GM12878 (cell line): ENCODE measurements around the gene MLKL. TPM values are rescaled to one million over a fixed set of nuclear protein-coding genes. Genes with fewer than 3 reads are reported as not detected.

Experiments
- ATAC-seq: fragments of 200-7000 bp; cut with Tn5 transposase; 3 replicates; pipeline ENCODE4 v1.9.1; 2020; ENCODE audit warnings: mild to moderate bottlenecking, moderate library complexity
- BruUV-seq: library from RNA; stranded (reverse); fragments of 400-500 nt; replicated peaks from 2 replicates; lab custom pipeline; 2021; lab: Mats Ljungman, UMichigan
- CTCF ChIA-PET: fragments of 300-600 bp; sonication (Branson Sonifier 250); formaldehyde crosslinking; extraction: SDS; loops from one replicate; lab custom pipeline; 2021; ENCODE audit warnings: inconsistent platforms; lab: Yijun Ruan, JAX
- POLR2A ChIA-PET: fragments of 350-600 bp; formaldehyde crosslinking; extraction: SDS; loops from one replicate; lab custom pipeline; 2021; ENCODE audit warnings: inconsistent platforms; lab: Charles Lee
- RAD21 ChIA-PET: fragments of 300-600 bp; sonication (Branson Sonifier 250); formaldehyde crosslinking; loops from one replicate; lab custom pipeline; 2023; ENCODE audit warnings: antibody characterized with exemption; ENCODE audit not compliant: unreplicated experiment; lab: Charles Lee
- SMC1A ChIA-PET: fragments of 300-600 bp; sonication (Branson Sonifier 250); formaldehyde crosslinking; loops from one replicate; lab custom pipeline; 2023; ENCODE audit not compliant: unreplicated experiment, uncharacterized antibody; lab: Charles Lee
- DNase-seq: peaks from one replicate; pipeline ENCODE4 v3.0.0-alpha.2; 2011; ENCODE audit warnings: low read depth, low spot score
- FAIRE-seq: peaks from 3 replicates; lab custom pipeline; 2011; peaks lifted over from hg19 to GRCh38; lab: Jason Lieb, UNC
- H2AFZ ChIP-seq: 2 replicates; pipeline ENCODE4 v1.6.0; 2011; ENCODE audit warnings: low read depth, low read length, control low read depth; ENCODE audit not compliant: control insufficient read depth
- H3K27ac ChIP-seq: 2 replicates; pipeline ENCODE4 v1.5.1; 2011; ENCODE audit warnings: control low read depth; ENCODE audit not compliant: control insufficient read depth, insufficient read depth
- H3K27me3 ChIP-seq, 2 experiments: replicated peaks in 1 of 2; 2 replicates each; pipeline versions ENCODE4 v1.6.0 to v1.6.1; 2011; ENCODE audit warnings: low read length in 1 of 2; ENCODE audit not compliant: control insufficient read depth in 2 of 2, insufficient read depth in 2 of 2
- H3K36me3 ChIP-seq, 2 experiments: 2 replicates each; pipeline ENCODE4 v1.5.1; 2011; ENCODE audit warnings: low read length in 1 of 2; ENCODE audit not compliant: control insufficient read depth in 2 of 2, insufficient read depth in 2 of 2
- H3K4me1 ChIP-seq: 2 replicates; pipeline ENCODE4 v1.6.1; 2011; ENCODE audit warnings: mild to moderate bottlenecking, low read length, moderate library complexity, mixed read lengths; ENCODE audit not compliant: control insufficient read depth, insufficient read depth
- H3K4me2 ChIP-seq: 2 replicates; pipeline ENCODE4 v1.6.0; 2011; ENCODE audit warnings: control low read depth; ENCODE audit not compliant: control insufficient read depth, insufficient read depth
- H3K4me3 ChIP-seq: fragments of 200-600 bp; sonication (generic); 2 replicates; pipeline ENCODE4 v1.5.1; 2016
- H3K79me2 ChIP-seq: 2 replicates; pipeline ENCODE4 v1.6.0; 2011; ENCODE audit warnings: low read length; ENCODE audit not compliant: control insufficient read depth, insufficient read depth
- H3K9ac ChIP-seq: 2 replicates; pipeline ENCODE4 v1.8.0; 2011; ENCODE audit warnings: low read length, control low read depth, mixed read lengths; ENCODE audit not compliant: control insufficient read depth, insufficient read depth
- H3K9me3 ChIP-seq: replicated peaks from 3 replicates; pipeline ENCODE4 v1.5.1; 2011; ENCODE audit warnings: mild to moderate bottlenecking, low read length; ENCODE audit not compliant: control insufficient read depth, insufficient read depth
- H4K20me1 ChIP-seq: 2 replicates; pipeline ENCODE4 v1.6.0; 2011; ENCODE audit not compliant: control insufficient read depth, insufficient read depth
- CREM ChIP-seq: IDR thresholded peaks from 2 replicates; pipeline ENCODE4 v1.6.1; 2014; ENCODE audit warnings: antibody characterized with exemption, low read depth
- FOXM1 ChIP-seq: IDR thresholded peaks from 2 replicates; pipeline ENCODE4 v1.6.1; 2012; ENCODE audit warnings: low read depth, mild to moderate bottlenecking, inconsistent platforms, low read length, moderate library complexity
- GABPA ChIP-seq: IDR thresholded peaks from 2 replicates; pipeline ENCODE4 v1.6.1; 2014; ENCODE audit warnings: antibody characterized with exemption, low read depth, mild to moderate bottlenecking, inconsistent platforms
- HDAC6 ChIP-seq: fragments of 200-600 bp; sonication (generic); IDR thresholded peaks from one replicate; pipeline ENCODE4 v1.8.0; 2017; ENCODE audit warnings: antibody characterized with exemption; ENCODE audit not compliant: unreplicated experiment
- NFXL1 ChIP-seq: fragments of 450-650 bp; IDR thresholded peaks from 2 replicates; pipeline ENCODE4 v1.6.1; 2017; ENCODE audit warnings: antibody characterized with exemption, mild to moderate bottlenecking, borderline replicate concordance
- NR2C1 ChIP-seq: fragments of 450-650 bp; IDR thresholded peaks from 2 replicates; pipeline ENCODE4 v1.6.1; 2017; ENCODE audit warnings: antibody characterized with exemption, mild to moderate bottlenecking, moderate library complexity
- PAX5 ChIP-seq: IDR thresholded peaks from 2 replicates; pipeline ENCODE4 v1.6.1; 2011; ENCODE audit warnings: low read depth, low read length, borderline replicate concordance
- POLR2AphosphoS5 ChIP-seq: IDR thresholded peaks from 2 replicates; pipeline ENCODE4 v1.6.1; 2011; ENCODE audit warnings: mild to moderate bottlenecking, low read length, inconsistent platforms
- RB1 ChIP-seq: fragments of 450-650 bp; formaldehyde crosslinking; IDR thresholded peaks from 2 replicates; pipeline ENCODE4 v1.6.1; 2017; ENCODE audit warnings: mild to moderate bottlenecking, borderline replicate concordance
- SIX5 ChIP-seq: IDR thresholded peaks from 2 replicates; pipeline ENCODE4 v1.6.1; 2011; ENCODE audit warnings: mild to moderate bottlenecking, low read depth, low read length, moderate library complexity; ENCODE audit not compliant: severe bottlenecking
- SMARCA5 ChIP-seq: fragments of 450-650 bp; IDR thresholded peaks from 2 replicates; pipeline ENCODE4 v1.6.1; 2017; ENCODE audit warnings: mild to moderate bottlenecking
- SREBF2 ChIP-seq: IDR thresholded peaks from 2 replicates; pipeline ENCODE4 v1.6.1; 2012; ENCODE audit warnings: mild to moderate bottlenecking, low read length
- SUZ12 ChIP-seq: fragments of 200-600 bp; sonication (generic); IDR thresholded peaks from one replicate; pipeline ENCODE4 v1.6.1; 2018; ENCODE audit warnings: antibody characterized with exemption, mild to moderate bottlenecking; ENCODE audit not compliant: unreplicated experiment
- WRNIP1 ChIP-seq: IDR thresholded peaks from 2 replicates; pipeline ENCODE4 v1.6.1; 2011; ENCODE audit warnings: low read depth, low read length, improper control_type of control experiment, borderline replicate concordance
- ZNF207 ChIP-seq: fragments of 450-650 bp; IDR thresholded peaks from 2 replicates; pipeline ENCODE4 v1.6.1; 2014; ENCODE audit warnings: antibody characterized with exemption, mild to moderate bottlenecking, borderline replicate concordance
- ZNF217 ChIP-seq: fragments of 450-650 bp; IDR thresholded peaks from 2 replicates; pipeline ENCODE4 v1.6.1; 2017; ENCODE audit warnings: antibody characterized with exemption, mild to moderate bottlenecking
- ZNF274 ChIP-seq: IDR thresholded peaks from one replicate; pipeline ENCODE4 v1.8.0; 2011; ENCODE audit not compliant: insufficient read length, insufficient read depth
- WGBS: methylation state at CpG from one replicate; pipeline ENCODE4 v1.1.6; 2016; ENCODE audit warnings: low lambda C conversion rate; ENCODE audit not compliant: insufficient replicate concordance, insufficient coverage; ENCODE audit errors: missing lambda C conversion rate; 5-methylcytosine and 5-hydroxymethylcytosine counted together
- in situ Hi-C: fragments of 300-500 bp; cut with MboI; formaldehyde crosslinking; loops from 9 replicates; pipeline ENCODE4 v1.14.3; 2018; ENCODE audit warnings: mixed read lengths
- intact Hi-C: fragments of 100-400 bp; cut with micrococcal nuclease; formaldehyde crosslinking; loops from one replicate; pipeline ENCODE4 v1.14.2; 2022; ENCODE audit not compliant: unreplicated experiment
- polyA plus RNA-seq, 11 experiments: library from polyadenylated mRNA; depleted of rRNA in 4 of 11; unstranded in 6 of 11; stranded (reverse) in 5 of 11; fragments of >200 nt; fragmentation: Nextera tagmentation in 4 of 11; fragmentation: Illumina TruSeq in 1 of 11; extraction: Ambion mirVana in 4 of 11; extraction: Trizol in 1 of 11; gene quantifications; 1 replicate in 1 of 11; 2 replicates in 10 of 11; pipeline versions ENCODE4 v1.2.1 to v1.2.3, GENCODE V29; 2011 to 2016; ENCODE audit warnings: inconsistent platforms in 2 of 11, missing spikeins in 2 of 11, low read depth in 1 of 11
- total RNA-seq, 4 experiments: library from RNA; depleted of rRNA in 3 of 4; stranded (reverse); fragments of >200 nt in 3 of 4; fragmentation: Illumina TruSeq in 1 of 4; extraction: Trizol in 1 of 4; gene quantifications; 2 replicates each; pipeline versions ENCODE4 v1.2.1 to v1.2.3, GENCODE V29; 2013 to 2021
- TF ChIP-seq, protein P1 (sequence below): IDR thresholded peaks from 2 replicates; pipeline ENCODE4 v1.6.1; 2012; ENCODE audit warnings: low read length, inconsistent platforms
- TF ChIP-seq, protein P2 (sequence below): IDR thresholded peaks from 2 replicates; pipeline ENCODE4 v1.6.1; 2011; ENCODE audit warnings: borderline replicate concordance, low read depth, mild to moderate bottlenecking, moderate library complexity, low read length; ENCODE audit not compliant: insufficient read depth, poor library complexity, severe bottlenecking
- TF ChIP-seq, protein P3 (sequence below): IDR thresholded peaks from 2 replicates; pipeline ENCODE4 v1.6.1; 2011; ENCODE audit warnings: low read depth, mild to moderate bottlenecking, low read length, moderate library complexity, borderline replicate concordance; ENCODE audit errors: extremely low read depth
- TF ChIP-seq, protein P4 (sequence below): IDR thresholded peaks from 2 replicates; pipeline ENCODE4 v1.6.1; 2012; ENCODE audit warnings: low read depth, low read length, improper control_type of control experiment

The MLKL gene
- total and polyA plus RNA-seq, 10 of the 15 experiments (the other 5 are each of a cell fraction or from before 2014, with no cell fraction given): 3.8 to 14.5 (median 11.2) TPM

DNA sequence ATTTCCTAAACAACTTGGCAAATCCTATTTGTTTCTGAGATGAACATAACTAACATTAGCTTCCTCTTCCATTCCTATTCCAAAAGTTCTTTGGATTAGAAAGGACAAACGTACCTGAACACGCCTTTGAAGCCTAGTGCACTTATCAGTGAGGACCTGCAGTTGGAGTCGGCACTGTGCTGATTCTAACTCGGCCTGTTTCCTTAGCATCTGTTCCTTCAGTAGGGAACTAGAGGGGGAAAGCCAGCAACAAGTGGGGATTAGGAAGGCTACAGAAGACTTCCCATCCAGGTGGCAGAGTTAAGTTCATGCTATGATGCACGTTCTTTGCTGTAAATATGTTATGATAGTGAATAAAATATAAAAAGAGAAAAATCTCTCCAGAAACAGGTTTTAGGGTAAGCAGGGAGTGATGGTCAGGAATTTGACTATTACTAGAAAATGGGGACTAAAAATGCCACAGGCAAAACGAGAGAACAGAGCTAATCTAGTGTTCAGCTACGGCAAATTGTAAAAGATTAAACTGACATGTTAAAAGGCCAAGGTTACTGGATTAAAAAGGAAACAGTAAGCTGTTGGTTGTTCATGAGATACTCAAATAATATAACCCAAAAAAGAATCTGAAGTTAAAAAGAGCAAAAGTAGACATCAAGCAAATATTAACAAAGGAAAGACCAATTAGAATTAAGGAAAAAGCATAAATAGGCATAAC is 62.8 kb downstream of the MLKL start (continued):
- TF ChIP-seq, protein P1, sequence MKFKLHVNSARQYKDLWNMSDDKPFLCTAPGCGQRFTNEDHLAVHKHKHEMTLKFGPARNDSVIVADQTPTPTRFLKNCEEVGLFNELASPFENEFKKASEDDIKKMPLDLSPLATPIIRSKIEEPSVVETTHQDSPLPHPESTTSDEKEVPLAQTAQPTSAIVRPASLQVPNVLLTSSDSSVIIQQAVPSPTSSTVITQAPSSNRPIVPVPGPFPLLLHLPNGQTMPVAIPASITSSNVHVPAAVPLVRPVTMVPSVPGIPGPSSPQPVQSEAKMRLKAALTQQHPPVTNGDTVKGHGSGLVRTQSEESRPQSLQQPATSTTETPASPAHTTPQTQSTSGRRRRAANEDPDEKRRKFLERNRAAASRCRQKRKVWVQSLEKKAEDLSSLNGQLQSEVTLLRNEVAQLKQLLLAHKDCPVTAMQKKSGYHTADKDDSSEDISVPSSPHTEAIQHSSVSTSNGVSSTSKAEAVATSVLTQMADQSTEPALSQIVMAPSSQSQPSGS: no peak
- TF ChIP-seq ZNF207: no peak
- TF ChIP-seq NFXL1: no peak
- no peak for TF ChIP-seq SREBF2

GRCh38 chr16:74635303-74635702 is 65.4 kb downstream of the MLKL start:
- Histone ChIP-seq H3K9me3 (no peaks in the 10 kb centered on the region), H3K79me2 (no peaks in the 10 kb centered on the region), H3K4me2 (no peak overlapping the region), H3K9ac (no peak overlapping the region), H4K20me1 (no peaks in the 10 kb centered on the region), H3K27ac (no peak overlapping the region), H3K36me3 (peaks cover 3 to 41% of the 10 kb centered on the region in 2 experiments)
- ChIA-PET CTCF (interaction anchor here (1.0 to 2.3 kb wide), 4 partner anchors 11 to 21 kb away, joined by 3 to 9 read pairs (median 4); no protein-coding TSS in a partner anchor), POLR2A (interaction anchor here (1.1 to 1.5 kb wide), 2 partner anchors 9 to 17 kb away, joined by 3 read pairs; no protein-coding TSS in a partner anchor), SMC1A (interaction anchor here (0.8 to 1.0 kb wide), 3 partner anchors 16 to 23 kb away, joined by 3 to 4 read pairs (median 3); no protein-coding TSS in a partner anchor)
- no peak for DNase-seq
- ATAC-seq: no peak
- FAIRE-seq: no peak
- BruUV-seq: no TSS peak
- TF ChIP-seq ZNF274 (no peak), SIX5 (no peak), CREM (no peak), SUZ12 (no peak), RB1 (no peak), POLR2AphosphoS5 (no peak), NR2C1 (no peak), SMARCA5 (no peak), ZNF207 (no peak), FOXM1 (no peak), WRNIP1 (no peak), HDAC6 (no peak), PAX5 (no peak), ZNF217 (no peak), GABPA (no peak)
- TF ChIP-seq, protein P2, sequence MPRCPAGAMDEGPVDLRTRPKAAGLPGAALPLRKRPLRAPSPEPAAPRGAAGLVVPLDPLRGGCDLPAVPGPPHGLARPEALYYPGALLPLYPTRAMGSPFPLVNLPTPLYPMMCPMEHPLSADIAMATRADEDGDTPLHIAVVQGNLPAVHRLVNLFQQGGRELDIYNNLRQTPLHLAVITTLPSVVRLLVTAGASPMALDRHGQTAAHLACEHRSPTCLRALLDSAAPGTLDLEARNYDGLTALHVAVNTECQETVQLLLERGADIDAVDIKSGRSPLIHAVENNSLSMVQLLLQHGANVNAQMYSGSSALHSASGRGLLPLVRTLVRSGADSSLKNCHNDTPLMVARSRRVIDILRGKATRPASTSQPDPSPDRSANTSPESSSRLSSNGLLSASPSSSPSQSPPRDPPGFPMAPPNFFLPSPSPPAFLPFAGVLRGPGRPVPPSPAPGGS: no peak
- TF ChIP-seq, protein P3, sequence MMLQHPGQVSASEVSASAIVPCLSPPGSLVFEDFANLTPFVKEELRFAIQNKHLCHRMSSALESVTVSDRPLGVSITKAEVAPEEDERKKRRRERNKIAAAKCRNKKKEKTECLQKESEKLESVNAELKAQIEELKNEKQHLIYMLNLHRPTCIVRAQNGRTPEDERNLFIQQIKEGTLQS: no peak
- TF ChIP-seq, protein P4, sequence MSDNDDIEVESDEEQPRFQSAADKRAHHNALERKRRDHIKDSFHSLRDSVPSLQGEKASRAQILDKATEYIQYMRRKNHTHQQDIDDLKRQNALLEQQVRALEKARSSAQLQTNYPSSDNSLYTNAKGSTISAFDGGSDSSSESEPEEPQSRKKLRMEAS: no peak
- TF ChIP-seq, all 136 proteins: peak for 0
- Histone ChIP-seq H3K4me1 (no peaks in the 10 kb centered on the region; the same call in 1 of the 2 replicates), H2AFZ (no peak overlapping the region), H3K4me3 (no peak overlapping the region), H3K27me3 (no peaks in the 10 kb centered on the region)
- intact Hi-C loops (no loop called here), in situ Hi-C loops (no loop called here)
- WGBS: 94% methylated on average over 5 of the region's 5 CpGs
- RAD21 ChIA-PET: no interaction called here
